AG08395 (cell line): ENCODE data around the gene KLHL24.
"Not testable (repeated sequence)": the region's sequence is repeated elsewhere in the genome, so short reads cannot be mapped to it uniquely, and the experiment has no call there.

Source experiments
- DNase-seq: peaks from one replicate; pipeline ENCODE4 v3.0.0; 2012; ENCODE audit warnings: mixed read lengths, low spot score

The KLHL24 gene

DNA sequence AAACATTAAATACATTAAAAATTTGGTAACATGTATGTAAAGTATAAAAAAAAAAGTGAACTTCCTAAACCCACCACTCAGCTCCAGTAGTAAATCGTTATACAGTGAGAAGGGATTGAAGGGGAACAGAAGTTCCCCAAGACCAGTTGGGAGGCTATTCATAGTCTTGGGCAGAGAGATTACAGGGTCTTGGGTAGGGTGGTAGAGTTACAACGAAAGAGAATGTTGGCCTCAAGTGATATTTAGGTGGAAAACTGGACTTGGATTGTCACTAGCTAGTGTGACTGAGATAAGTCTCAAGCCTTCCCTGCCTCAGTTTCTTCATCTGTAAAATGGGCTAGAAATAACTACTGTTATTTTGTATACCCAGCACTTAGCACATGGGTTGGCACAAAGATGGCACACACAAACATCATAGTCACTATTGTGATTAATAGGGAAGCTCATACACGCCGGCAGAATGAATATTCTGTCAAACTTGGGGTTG, 61.7 kb downstream of the KLHL24 start:
- DNase-seq: no peak

GRCh38 chr3:183697610-183698317, 62.3 kb downstream of the KLHL24 start, which contains the start of gene YEATS2:
Gene YEATS2 (plus strand): TSS chr3:183697797. CDS start chr3:183715163, 17,366 bp downstream.
- peak; percentile 94 for DNase-seq

GRCh38 chr3:183698318-183698751, 62.9 kb downstream of the KLHL24 start:
- DNase-seq: peak; percentile 63

GRCh38 chr3:183698756-183699155, 63.3 kb downstream of the KLHL24 start:
- DNase-seq: peak; percentile 32

DNA sequence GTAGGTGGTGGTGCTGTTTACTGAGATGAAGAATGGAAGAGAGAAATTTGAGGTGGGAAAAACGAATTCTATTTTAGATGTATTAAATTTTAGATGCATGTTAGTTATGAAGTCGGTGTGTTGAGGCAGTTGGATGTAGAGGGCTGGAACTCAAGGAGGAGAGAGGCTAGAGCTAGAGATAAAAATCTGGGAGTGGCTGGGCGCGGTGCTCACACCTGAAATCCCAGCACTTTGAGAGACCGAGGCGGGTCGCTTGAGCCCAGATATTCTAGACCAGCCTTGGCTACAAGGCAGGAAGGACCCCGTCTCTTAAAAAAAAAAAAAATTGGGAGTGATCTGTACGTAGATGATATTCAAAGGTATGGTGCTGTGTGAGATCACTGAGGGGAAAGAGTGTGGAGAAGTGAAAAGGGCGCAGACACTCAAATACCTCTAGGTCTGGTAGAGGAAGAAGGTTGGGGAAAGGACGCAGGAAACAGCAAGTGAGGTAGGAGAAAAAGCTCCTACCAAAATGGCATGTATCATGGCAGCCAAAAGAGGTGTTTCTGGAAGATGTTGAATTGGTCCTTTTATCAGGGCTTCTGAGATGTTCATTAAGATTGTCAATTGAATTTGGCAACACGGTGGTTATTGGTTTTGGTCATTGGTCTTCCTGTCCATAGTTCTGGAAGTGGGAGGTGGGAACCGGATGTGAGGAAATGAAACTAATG, 64.0 kb downstream of the KLHL24 start:
- no peak for DNase-seq

- DNase-seq: no peak
Measured at GRCh38 chr3:183701744-183702143, 66.3 kb downstream of the KLHL24 start.

DNA sequence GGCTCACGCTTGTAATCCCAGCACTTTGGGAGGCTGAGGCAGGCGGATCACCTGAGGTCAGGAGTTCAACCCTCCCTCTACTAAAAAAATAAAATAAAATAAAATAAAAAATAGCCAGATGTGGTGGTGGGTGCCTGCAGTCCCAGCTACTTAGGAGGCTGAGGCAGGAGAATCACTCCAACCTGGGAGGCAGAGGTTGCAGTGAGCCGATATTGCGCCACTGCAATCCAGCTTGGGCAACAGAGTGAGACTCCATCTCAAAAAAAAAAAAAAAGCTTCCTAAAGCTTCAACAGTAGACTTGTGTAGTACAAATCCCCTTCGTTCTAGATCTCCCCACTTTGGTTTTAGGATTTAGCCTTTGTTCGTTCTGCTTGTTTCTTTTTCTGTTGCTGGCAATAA, 68.5 kb downstream of the KLHL24 start:
- DNase-seq: not testable (repeated sequence)

DNA sequence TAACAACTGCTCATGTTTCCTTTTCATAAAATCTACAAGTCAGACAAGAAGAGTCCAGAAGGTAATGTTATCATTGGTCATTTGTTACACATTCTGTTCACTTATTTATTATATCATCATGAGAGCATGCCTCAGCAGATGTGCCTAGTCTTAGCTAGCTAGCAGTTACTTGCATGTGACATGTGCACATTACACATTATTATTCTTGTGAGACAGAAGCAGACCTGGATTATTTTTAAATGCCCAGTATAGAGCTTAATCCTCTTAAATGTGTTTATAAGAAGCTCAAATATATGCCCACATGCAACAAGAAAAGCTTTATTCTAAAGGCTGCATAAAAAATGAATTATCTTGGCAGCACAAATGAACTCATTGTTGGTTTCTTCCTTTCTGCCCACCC, 74.8 kb downstream of the KLHL24 start:
- no peak for DNase-seq

DNA sequence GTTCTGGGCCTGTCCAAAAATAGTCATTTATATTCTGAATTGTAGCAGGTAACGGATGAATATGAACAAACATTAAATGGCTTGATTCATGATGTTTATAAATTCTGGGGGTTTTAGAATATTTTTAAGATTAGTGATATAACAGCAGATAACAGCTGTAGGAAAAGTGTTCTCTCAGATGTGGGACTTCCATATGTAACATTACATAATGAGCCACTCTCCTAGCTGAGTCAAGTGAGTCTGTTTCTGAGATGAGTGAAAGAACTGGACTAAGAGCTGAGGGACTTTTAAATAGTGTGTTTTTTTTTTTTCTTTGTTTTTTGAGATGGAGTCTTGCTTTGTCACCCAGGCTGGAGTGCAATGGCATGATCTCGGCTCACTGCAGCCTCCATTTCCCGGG, 76.1 kb downstream of the KLHL24 start:
- no peak for DNase-seq

DNA sequence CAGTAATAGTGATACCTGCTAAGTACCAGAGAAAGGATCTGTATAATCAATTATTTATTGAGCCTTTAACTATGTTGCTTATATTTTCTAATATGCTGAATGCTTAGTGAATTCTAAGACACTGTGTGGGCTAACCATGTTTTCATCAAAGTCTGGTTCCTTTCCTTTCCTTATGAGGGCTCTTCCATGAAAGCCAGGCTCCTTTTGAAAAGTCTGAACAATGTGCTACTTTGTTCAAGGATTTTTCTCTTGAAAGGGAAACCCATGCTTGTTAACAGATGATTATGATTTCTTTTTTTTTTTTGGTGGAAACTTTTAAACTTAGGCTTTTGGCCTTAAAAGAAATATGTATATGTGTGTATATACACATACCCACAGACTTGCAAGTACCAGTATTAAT, 79.2 kb downstream of the KLHL24 start:
- DNase-seq: no peak

GRCh38 chr3:183718012-183718411, 82.6 kb downstream of the KLHL24 start:
- DNase-seq: no peak

DNA sequence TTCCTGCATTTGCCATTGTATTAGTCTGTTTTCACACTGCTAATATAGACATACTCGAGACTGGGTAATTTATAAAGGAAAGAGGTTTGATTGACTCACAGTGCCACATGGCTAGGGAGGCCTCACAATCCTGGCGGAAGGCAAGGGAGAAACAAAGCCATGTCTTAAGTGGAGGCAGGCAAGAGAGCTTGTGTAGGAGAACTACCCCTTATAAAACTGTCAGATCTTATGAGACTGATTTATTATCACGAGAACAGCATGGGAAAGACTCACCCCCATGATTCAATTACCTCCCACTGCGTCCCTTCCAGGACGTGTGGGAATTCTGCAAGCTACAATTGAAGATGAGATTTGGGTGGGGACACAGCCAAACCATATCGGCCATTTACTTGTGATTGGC, 90.0 kb downstream of the KLHL24 start:
- DNase-seq: no peak

DNA sequence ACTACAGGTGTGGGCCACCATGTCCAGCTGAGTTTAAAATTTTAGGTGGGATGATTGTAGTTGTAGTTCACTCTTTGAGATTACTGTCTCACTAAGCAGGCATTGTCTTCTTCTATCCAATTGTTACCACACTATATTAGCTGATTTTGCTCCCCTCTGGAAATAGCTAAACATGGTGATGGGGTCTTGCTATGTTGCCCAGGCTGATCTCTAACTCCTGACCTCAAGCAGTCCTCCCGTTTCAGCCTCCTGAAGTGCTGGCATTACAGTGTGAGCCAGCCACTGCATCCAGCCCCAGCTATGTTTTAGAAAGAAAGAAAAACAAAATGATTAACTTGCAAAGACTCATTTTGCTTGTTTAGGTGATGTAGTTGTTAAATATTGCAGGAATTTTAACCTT, 92.8 kb downstream of the KLHL24 start:
- no peak for DNase-seq

DNA sequence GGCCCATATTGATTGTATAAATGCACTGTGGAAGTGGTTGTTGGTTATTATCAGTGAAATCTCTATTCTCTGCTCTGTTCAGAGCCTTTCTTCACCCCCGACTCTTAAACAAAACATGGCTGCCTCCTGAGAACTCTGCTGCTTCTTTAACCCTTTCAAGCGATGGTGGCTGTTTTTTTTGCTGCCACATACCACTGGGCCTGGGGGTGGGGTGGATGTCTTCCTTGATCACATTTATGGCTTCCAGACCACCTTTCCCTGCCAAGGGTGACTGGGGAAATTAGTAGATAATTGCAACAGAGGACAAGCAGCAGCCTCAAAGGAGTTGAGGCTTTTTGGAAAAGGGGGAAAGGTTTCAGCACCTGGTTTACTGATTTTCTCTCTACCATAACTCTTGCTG, 94.9 kb downstream of the KLHL24 start:
- no peak for DNase-seq

DNA sequence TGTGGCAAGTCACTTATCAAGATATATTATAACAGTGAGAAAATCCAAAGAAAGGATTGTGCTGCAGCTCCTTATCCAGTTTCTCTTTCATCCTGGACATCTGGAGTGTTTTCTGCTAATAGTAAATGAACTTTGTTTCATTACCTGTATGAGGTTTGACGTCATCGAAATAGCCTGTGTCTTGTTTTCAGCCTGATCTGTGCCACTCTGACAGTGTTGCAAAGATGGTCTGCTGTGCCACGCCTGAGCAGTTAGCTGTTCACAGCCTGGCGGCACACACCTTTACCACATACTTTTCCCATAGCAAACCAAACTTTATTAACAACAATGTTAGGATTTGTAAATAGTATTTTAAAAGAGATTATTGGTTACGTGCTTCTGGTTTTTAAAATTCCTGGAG, 96.2 kb downstream of the KLHL24 start:
- DNase-seq: no peak

DNA sequence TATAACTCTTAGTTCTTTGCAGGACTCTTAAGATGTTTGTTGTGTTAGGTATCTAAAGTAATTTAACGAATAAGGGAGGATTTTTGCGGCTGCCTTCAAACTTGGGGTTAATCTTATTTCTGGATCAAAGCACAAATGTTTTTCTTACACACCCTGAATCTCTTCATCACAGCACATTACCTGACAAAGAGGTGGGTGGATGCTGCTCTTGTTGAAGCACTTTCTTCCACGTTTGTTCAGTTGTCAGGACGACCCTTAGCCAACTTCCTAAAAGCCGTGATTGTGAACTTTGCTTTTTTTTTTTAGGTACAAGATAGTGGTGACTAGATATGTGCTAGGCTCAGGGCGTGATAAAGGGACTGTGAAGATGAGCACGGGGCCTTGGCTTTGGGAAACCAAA, 98.1 kb downstream of the KLHL24 start:
- DNase-seq: no peak
